VCaP (cell line): ENCODE results near the gene UBFD1.

Experiments
- H3K27ac ChIP-seq: fragments of 450-650 bp; 2 replicates; pipeline ENCODE4 v1.5.1; 2017
- CTCF ChIP-seq: fragments of 450-650 bp; conservative IDR thresholded peaks from 2 replicates; pipeline ENCODE4 v1.5.1; 2017; ENCODE audit warnings: mild to moderate bottlenecking, moderate library complexity

UBFD1 gene

GRCh38 chr16:23530062-23530461 lies 27.5 kb upstream of the UBFD1 start:
- TF ChIP-seq CTCF, result no peak
- no peak overlapping the region for H3K27ac ChIP-seq

GRCh38 chr16:23532448-23532847 lies 25.1 kb upstream of the UBFD1 start:
- TF ChIP-seq CTCF, result no peak
- H3K27ac ChIP-seq, result no peak overlapping the region

- H3K27ac ChIP-seq, result no peak overlapping the region
- TF ChIP-seq CTCF, result no peak
Measured at GRCh38 chr16:23534868-23535860, 22.4 kb upstream of the UBFD1 start.

- no peak overlapping the region for H3K27ac ChIP-seq
- no peak for TF ChIP-seq CTCF
Measured at GRCh38 chr16:23535901-23536300, 21.6 kb upstream of the UBFD1 start.

GRCh38 chr16:23537390-23537789 lies 20.1 kb upstream of the UBFD1 start:
- no peak overlapping the region for H3K27ac ChIP-seq
- TF ChIP-seq CTCF, result no peak

GRCh38 chr16:23538919-23539278 lies 18.6 kb upstream of the UBFD1 start:
- no peak for TF ChIP-seq CTCF
- H3K27ac ChIP-seq, result no peak overlapping the region

- peak overlapping the region; percentile 30; the same call in 1 of the 2 replicates for H3K27ac ChIP-seq
- no peak for TF ChIP-seq CTCF
Measured at GRCh38 chr16:23539984-23540816, 17.3 kb upstream of the UBFD1 start.

GRCh38 chr16:23540817-23541178 lies 16.7 kb upstream of the UBFD1 start:
- H3K27ac ChIP-seq, result peak overlapping the region; percentile 30; the same call in 1 of the 2 replicates
